GM12878 (cell line): ENCODE measurements around the gene MMP27.

Experiments
- CHD2 ChIP-seq: IDR thresholded peaks from 2 replicates; pipeline ENCODE4 v1.6.1; 2011; ENCODE audit warnings: low read depth, low read length, improper control_type of control experiment, borderline replicate concordance
- POLR2A ChIP-seq: IDR thresholded peaks from 2 replicates; pipeline ENCODE4 v1.6.1; 2011; ENCODE audit warnings: low read depth, mild to moderate bottlenecking, low read length
- ZBTB33 ChIP-seq: fragments of 450-650 bp; IDR thresholded peaks from 2 replicates; pipeline ENCODE4 v1.6.1; 2017; ENCODE audit warnings: mild to moderate bottlenecking
- TF ChIP-seq, protein P1 (sequence below), 3 experiments: IDR thresholded peaks in 2 of 3; conservative IDR thresholded peaks in 1 of 3; 2 replicates each; pipeline ENCODE4 v1.5.1; 2011; ENCODE audit warnings: low read depth in 3 of 3, low read length in 3 of 3, mild to moderate bottlenecking in 3 of 3, control low read depth in 2 of 3, moderate library complexity in 2 of 3, inconsistent platforms in 1 of 3, mixed read lengths in 1 of 3; ENCODE audit not compliant: control insufficient read depth in 2 of 3, insufficient read depth in 1 of 3; ENCODE audit errors: extremely low read depth in 1 of 3

GRCh38 chr11:102716527-102716926, 11.0 kb upstream of the MMP27 start:
- TF ChIP-seq, protein P1, sequence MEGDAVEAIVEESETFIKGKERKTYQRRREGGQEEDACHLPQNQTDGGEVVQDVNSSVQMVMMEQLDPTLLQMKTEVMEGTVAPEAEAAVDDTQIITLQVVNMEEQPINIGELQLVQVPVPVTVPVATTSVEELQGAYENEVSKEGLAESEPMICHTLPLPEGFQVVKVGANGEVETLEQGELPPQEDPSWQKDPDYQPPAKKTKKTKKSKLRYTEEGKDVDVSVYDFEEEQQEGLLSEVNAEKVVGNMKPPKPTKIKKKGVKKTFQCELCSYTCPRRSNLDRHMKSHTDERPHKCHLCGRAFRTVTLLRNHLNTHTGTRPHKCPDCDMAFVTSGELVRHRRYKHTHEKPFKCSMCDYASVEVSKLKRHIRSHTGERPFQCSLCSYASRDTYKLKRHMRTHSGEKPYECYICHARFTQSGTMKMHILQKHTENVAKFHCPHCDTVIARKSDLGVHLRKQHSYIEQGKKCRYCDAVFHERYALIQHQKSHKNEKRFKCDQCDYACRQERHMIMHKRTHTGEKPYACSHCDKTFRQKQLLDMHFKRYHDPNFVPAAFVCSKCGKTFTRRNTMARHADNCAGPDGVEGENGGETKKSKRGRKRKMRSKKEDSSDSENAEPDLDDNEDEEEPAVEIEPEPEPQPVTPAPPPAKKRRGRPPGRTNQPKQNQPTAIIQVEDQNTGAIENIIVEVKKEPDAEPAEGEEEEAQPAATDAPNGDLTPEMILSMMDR (IDR thresholded peaks at IDR 0.05 in 2 of 3, conservative IDR thresholded peaks at IDR 0.05 in 1 of 3; ENCODE audit: control insufficient read depth in 2 of 3, extremely low read depth in 1 of 3, insufficient read depth in 1 of 3, low read depth in 3 of 3, low read length in 3 of 3) = no peak
- no peak for TF ChIP-seq CHD2
- no peak for TF ChIP-seq ZBTB33
- TF ChIP-seq POLR2A = no peak
